SU-DHL-6 (cell line): ENCODE measurements around the gene RABGAP1.

Experiments used
- CTCF ChIP-seq: fragments of 200-600 bp; sonication (generic); IDR thresholded peaks from one replicate; pipeline ENCODE4 v1.5.1; 2017; ENCODE audit warnings: antibody characterized with exemption, mild to moderate bottlenecking, low read length, moderate library complexity; ENCODE audit not compliant: insufficient read depth, poor library complexity, severe bottlenecking
- EZH2phosphoT487 ChIP-seq: fragments of 200-600 bp; sonication (generic), shearing (Covaris generic); conservative IDR thresholded peaks from 2 replicates; pipeline ENCODE4 v1.6.1; 2018; ENCODE audit warnings: mild to moderate bottlenecking, antibody characterized with exemption, low read length, moderate library complexity, mixed read lengths

GRCh38 chr9:123099548-123099947 lies 158.7 kb downstream of the RABGAP1 start:
- no peak for TF ChIP-seq CTCF
- no peak for TF ChIP-seq EZH2phosphoT487
